ENCODE measurements around the gene BIRC3. TPM values are rescaled to one million over a fixed set of nuclear protein-coding genes. Genes with fewer than 3 reads are reported as not detected.
"Not testable (repeated sequence)": the region's sequence is repeated elsewhere in the genome, so short reads cannot be mapped to it uniquely, and the experiment has no call there.

The BIRC3 gene
- total RNA-seq, 3 donors from 2014 or later, result 26.1 to 116 (median 45.4) TPM

DNA sequence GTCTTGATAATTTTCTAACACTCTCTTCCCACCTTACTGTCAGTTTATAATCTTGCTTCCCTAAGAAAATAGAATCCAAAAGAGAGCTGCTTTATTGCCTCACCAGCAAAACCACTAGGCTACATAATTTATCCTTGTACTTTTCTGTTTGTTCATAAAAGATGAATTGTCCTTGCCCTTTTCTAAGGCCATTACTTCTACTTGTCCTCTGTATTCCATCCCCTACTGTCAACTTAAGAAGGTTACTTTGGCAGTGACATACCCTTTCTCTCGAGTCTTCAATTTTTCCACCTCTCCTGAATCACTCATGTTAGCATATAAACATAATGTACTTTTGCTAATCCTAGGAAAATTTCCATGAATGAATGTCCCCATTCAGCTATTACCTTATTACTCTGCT, 47.7 kb downstream of the BIRC3 start:
- no peaks in the 10 kb centered on the region for H3K4me1 ChIP-seq (ENCODE audit: low read depth)
- no peak overlapping the region for H3K4me3 ChIP-seq
- no peaks in the 10 kb centered on the region for H3K9me3 ChIP-seq
- intact Hi-C loops (cut with DNase I, micrococcal nuclease), result no loop called here
- no peaks in the 10 kb centered on the region for H3K36me3 ChIP-seq (ENCODE audit: low read depth)
- ATAC-seq (no peak), DNase-seq (no peak)
- TF ChIP-seq, protein P1, sequence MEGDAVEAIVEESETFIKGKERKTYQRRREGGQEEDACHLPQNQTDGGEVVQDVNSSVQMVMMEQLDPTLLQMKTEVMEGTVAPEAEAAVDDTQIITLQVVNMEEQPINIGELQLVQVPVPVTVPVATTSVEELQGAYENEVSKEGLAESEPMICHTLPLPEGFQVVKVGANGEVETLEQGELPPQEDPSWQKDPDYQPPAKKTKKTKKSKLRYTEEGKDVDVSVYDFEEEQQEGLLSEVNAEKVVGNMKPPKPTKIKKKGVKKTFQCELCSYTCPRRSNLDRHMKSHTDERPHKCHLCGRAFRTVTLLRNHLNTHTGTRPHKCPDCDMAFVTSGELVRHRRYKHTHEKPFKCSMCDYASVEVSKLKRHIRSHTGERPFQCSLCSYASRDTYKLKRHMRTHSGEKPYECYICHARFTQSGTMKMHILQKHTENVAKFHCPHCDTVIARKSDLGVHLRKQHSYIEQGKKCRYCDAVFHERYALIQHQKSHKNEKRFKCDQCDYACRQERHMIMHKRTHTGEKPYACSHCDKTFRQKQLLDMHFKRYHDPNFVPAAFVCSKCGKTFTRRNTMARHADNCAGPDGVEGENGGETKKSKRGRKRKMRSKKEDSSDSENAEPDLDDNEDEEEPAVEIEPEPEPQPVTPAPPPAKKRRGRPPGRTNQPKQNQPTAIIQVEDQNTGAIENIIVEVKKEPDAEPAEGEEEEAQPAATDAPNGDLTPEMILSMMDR (IDR thresholded peaks at IDR 0.05), result no peak

DNA sequence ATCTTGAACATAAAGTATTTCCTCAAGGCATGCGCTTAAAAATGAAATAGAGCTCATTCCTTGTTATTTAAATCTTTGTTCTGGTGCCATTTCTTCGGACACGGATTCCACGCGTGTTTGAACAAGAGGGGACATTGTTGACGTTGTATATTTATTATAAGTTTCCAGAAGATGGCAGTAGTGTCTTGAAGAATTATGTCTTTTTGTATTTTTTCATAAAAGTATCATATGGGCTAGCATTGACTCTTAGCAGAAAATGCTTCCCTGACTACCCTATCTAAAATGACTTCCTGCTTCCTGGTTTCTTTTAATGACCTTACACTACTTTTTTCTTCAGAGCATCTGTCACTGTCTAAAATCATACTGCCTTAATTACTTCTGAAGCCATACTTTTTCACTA, 50.1 kb downstream of the BIRC3 start:
- H3K36me3 ChIP-seq (ENCODE audit: low read depth), result no peaks in the 10 kb centered on the region
- intact Hi-C loops (cut with DNase I, micrococcal nuclease), result no loop called here
- DNase-seq, result no peak
- H3K4me1 ChIP-seq (ENCODE audit: low read depth), result no peaks in the 10 kb centered on the region
- TF ChIP-seq, protein P1 (IDR thresholded peaks at IDR 0.05), result no peak
- no peak overlapping the region for H3K4me3 ChIP-seq
- no peaks in the 10 kb centered on the region for H3K9me3 ChIP-seq
- ATAC-seq, result peak; percentile 57

DNA sequence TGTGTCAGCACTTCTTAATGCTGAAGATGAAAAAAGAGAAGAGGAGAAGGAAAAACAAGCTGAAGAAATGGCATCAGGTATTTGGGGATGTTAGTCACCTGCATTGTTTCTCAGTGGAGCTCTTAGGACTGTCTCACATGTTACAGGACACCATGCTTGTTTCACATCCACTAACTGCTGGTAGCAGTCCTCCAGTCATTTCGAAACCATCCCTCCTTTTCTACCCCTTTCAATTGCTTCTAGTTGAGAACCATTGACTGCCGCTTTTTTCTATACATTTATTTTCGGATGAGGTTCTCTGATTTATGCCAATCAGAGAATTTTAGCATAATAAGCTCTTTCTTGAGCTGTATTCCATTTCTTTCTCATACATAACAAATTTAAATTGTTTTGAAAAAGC, 51.2 kb downstream of the BIRC3 start:
- no peak for ATAC-seq
- intact Hi-C loops (cut with DNase I, micrococcal nuclease), result no loop called here
- TF ChIP-seq, protein P1 (IDR thresholded peaks at IDR 0.05), result no peak

DNA sequence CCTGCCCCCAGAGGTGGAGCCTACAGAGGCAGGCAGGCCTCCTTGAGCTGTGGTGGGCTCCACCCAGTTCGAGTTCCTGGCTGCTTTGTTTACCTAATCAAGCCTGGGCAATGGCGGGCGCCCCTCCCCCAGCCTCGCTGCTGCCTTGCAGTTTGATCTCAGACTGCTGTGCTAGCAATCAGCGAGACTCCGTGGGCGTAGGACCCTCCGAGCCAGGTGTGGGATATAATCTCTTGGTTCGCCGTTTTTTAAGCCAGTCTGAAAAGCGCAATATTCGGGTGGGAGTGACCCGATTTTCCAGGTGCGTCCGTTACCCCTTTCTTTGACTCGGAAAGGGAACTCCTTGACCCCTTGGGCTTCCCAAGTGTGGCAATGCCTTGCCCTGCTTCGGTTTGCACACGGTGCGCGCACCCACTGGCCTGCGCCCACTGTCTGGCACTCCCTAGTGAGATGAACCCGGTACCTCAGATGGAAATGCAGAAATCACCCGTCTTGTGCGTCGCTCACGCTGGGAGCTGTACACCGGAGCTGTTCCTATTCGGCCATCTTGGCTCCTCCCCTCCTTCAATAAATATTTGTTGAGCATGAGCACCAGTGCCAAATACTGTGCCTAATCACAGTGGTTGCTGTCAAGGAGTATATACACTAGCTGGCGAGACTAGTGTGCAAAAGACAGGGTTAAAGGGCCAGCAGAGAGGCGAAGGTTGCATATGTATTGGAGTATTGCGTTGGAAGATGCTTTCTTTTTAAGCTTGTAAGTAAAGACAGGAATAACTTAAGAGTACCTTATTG, 57.5 kb downstream of the BIRC3 start:
- ATAC-seq, result not testable (repeated sequence)

More for the DNA sequence above, 51.2 kb downstream of the BIRC3 start:
- H3K36me3 ChIP-seq (ENCODE audit: low read depth), result no peaks in the 10 kb centered on the region
- H3K4me1 ChIP-seq (ENCODE audit: low read depth), result no peaks in the 10 kb centered on the region
- DNase-seq, result no peak
- no peaks in the 10 kb centered on the region for H3K9me3 ChIP-seq
- no peak overlapping the region for H3K4me3 ChIP-seq

DNA sequence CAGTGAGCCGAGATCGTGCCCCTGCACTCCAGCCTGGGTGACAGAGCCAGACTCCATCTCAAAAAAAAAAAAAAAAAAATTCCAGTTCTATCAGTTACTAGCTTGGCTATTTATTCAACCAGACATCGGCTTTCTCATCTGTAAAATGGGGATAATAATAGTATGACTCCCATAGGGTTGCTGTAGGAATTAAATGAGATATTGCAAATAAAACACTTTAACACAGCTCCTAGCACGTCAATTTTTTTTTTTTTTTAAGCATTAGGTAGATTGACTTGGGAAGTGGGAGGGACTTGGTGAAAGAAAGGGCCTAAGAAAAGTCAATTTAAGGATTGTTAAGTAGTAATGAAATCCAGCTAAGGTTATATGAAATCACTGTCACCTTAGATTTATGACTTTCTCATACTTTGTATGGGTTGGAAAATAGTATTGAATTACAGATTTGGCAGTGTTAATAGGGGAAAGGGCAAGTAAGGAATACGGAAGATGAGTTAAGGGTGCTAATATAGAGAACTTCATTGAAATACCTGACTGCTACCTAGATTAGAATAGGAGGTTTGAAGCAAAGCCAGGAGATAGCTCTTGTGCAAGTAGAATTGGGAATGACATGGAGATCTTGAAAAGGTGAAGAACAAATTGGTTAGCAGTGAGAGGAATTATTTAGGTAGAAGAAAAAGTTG, 58.6 kb downstream of the BIRC3 start:
- TF ChIP-seq, protein P1 (IDR thresholded peaks at IDR 0.05), result no peak
- intact Hi-C loops (cut with DNase I, micrococcal nuclease), result no loop called here
- ATAC-seq (no peak), DNase-seq (no peak)
- Histone ChIP-seq H3K36me3 (ENCODE audit: low read depth) (peaks cover 6% of the 10 kb centered on the region), H3K4me1 (ENCODE audit: low read depth) (no peaks in the 10 kb centered on the region), H3K9me3 (no peaks in the 10 kb centered on the region), H3K4me3 (no peak overlapping the region)

More for the DNA sequence above, 57.5 kb downstream of the BIRC3 start:
- DNase-seq, result peak in 1 of 3 donors; percentile 43
- H3K9me3 ChIP-seq; H3K36me3 ChIP-seq (ENCODE audit: low read depth); intact Hi-C loops (cut with DNase I, micrococcal nuclease); H3K4me3 ChIP-seq; H3K4me1 ChIP-seq (ENCODE audit: low read depth): not testable (repeated sequence)

DNA sequence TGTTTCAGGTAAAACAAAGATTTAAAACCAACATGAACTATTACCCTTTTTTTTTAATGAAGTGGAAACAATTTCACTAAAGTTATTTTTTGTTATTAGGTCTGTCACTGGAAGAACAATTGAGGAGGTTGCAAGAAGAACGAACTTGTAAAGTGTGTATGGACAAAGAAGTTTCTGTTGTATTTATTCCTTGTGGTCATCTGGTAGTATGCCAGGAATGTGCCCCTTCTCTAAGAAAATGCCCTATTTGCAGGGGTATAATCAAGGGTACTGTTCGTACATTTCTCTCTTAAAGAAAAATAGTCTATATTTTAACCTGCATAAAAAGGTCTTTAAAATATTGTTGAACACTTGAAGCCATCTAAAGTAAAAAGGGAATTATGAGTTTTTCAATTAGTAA, 60.6 kb downstream of the BIRC3 start:
- intact Hi-C loops (cut with DNase I, micrococcal nuclease), result no loop called here

More for the DNA sequence above, 60.6 kb downstream of the BIRC3 start:
- TF ChIP-seq, protein P1 (IDR thresholded peaks at IDR 0.05), result no peak
- no peak for DNase-seq
- peaks cover 6% of the 10 kb centered on the region for H3K36me3 ChIP-seq (ENCODE audit: low read depth)
- H3K4me1 ChIP-seq (ENCODE audit: low read depth), result no peaks in the 10 kb centered on the region
- ATAC-seq, result no peak
- H3K4me3 ChIP-seq, result no peak overlapping the region
- H3K9me3 ChIP-seq, result no peaks in the 10 kb centered on the region

Data from mucosa of descending colon (tissue), 3 donors.